Measurements from ENCODE around the gene HCFC2. TPM values are rescaled to one million over a fixed set of nuclear protein-coding genes. Genes with fewer than 3 reads are reported as not detected.

The HCFC2 gene
- total and polyA plus RNA-seq, 2 of the 4 experiments (the other 2 are of a cell fraction), result 12.0 to 34.2 TPM

GRCh38 chr12:104048162-104048561 lies 16.2 kb upstream of the HCFC2 start:
- Histone ChIP-seq H3K4me1 (ENCODE audit: control insufficient read depth, insufficient read depth, low read length) (peaks cover 14% of the 10 kb centered on the region), H2BK20ac (ENCODE audit: low read depth, low read length) (no peak overlapping the region), H2AK5ac (ENCODE audit: low read depth, low read length) (no peak overlapping the region), H3K4me3 (ENCODE audit: insufficient read depth, low read depth, low read length) (no peak overlapping the region), H3K4me2 (ENCODE audit: low read depth, low read length) (peak overlapping the region; percentile 96; the same call in 1 of the 2 replicates), H2BK15ac (ENCODE audit: low read depth, low read length) (no peak overlapping the region; the same call in 2 of the 3 replicates), H3K9me3 (ENCODE audit: control insufficient read depth, insufficient read depth, low read length) (no peaks in the 10 kb centered on the region), H4K91ac (ENCODE audit: insufficient read depth, low read depth, low read length) (peak overlapping the region; percentile 46; the same call in 1 of the 2 replicates), H3K18ac (ENCODE audit: low read depth, low read length) (no peak overlapping the region), H3K23ac (ENCODE audit: low read depth, low read length) (peak overlapping the region; percentile 85; the same call in 1 of the 2 replicates), H4K20me1 (ENCODE audit: insufficient read depth, low read length) (0 out of 2 replicates have a peak, but pooled peaks cover 3% of the 10 kb centered on the region), H3K9me1 (ENCODE audit: insufficient read depth, low read length) (peaks cover 5% of the 10 kb centered on the region; the same call in 1 of the 2 replicates), H2AFZ (replicated peaks; ENCODE audit: low read length, poor library complexity) (no peak overlapping the region), H3K79me1 (ENCODE audit: low read depth in 1 of 2, low read length in 2 of 2) (peaks cover 22 to 28% of the 10 kb centered on the region in 2 experiments), H3K27ac (ENCODE audit: insufficient read depth, low read length) (peak overlapping the region; percentile 95; the same call in 1 of the 2 replicates), H3K4ac (ENCODE audit: low read depth, low read length) (peak overlapping the region; percentile 89; the same call in 1 of the 2 replicates), H4K8ac (ENCODE audit: low read depth in 2 of 2, low read length in 2 of 2) (no peak overlapping the region), H2BK5ac (ENCODE audit: low read depth, low read length, poor library complexity, severe bottlenecking) (peak overlapping the region; percentile 94), H4K5ac (ENCODE audit: low read depth, low read length) (no peak overlapping the region), H3K27me3 (ENCODE audit: control insufficient read depth, insufficient read depth, low read length) (no peaks in the 10 kb centered on the region), H3K36me3 (ENCODE audit: control insufficient read depth, insufficient read depth, low read length) (0 out of 2 replicates have a peak, but pooled peaks cover 2% of the 10 kb centered on the region), H2AK9ac (replicated peaks; ENCODE audit: low read depth, low read length, poor library complexity) (no peak overlapping the region), H3K14ac (replicated peaks; ENCODE audit: low read depth, low read length) (peak overlapping the region; percentile 81; the same call in 1 of the 2 replicates), H3K9ac (ENCODE audit: low read depth, low read length) (no peak overlapping the region), H2BK120ac (ENCODE audit: low read depth, low read length) (peak overlapping the region; percentile 74; the same call in 1 of the 2 replicates), H3K56ac (ENCODE audit: extremely low read depth, insufficient read depth, low read length) (no peak overlapping the region)
- ChIA-PET CTCF (no interaction called here), POLR2A (ENCODE audit: unreplicated experiment) (no interaction called here)
- no CpG with 5 or more reads among the region's 5 CpGs for WGBS, 2 experiments (ENCODE audit: extremely low coverage in 2 of 2, insufficient read length in 1 of 2)
- in situ Hi-C loops (cut with MboI; ENCODE audit: low sequenced_read_pairs), result no loop called here
- no TSS peak for BruUV-seq (replicated peaks)
- TF ChIP-seq ELK1 (IDR thresholded peaks at IDR 0.05; ENCODE audit: borderline replicate concordance, low read depth, low read length) (no peak), MXI1 (IDR thresholded peaks at IDR 0.05; ENCODE audit: borderline replicate concordance, low read depth, low read length) (no peak), FOS (IDR thresholded peaks at IDR 0.05; ENCODE audit: low read depth, low read length) (no peak), RFX5 (IDR thresholded peaks at IDR 0.05; ENCODE audit: low read depth, low read length) (no peak), MAFK (IDR thresholded peaks at IDR 0.05; ENCODE audit: low read depth, low read length) (no peak), CTCF (conservative IDR thresholded peaks at IDR 0.05; ENCODE audit: low read depth, low read length) (no peak), CHD1 (IDR thresholded peaks at IDR 0.05; ENCODE audit: low read depth, low read length) (no peak), RCOR1 (IDR thresholded peaks at IDR 0.05; ENCODE audit: insufficient replicate concordance, low read length) (no peak), NFE2L2 (IDR thresholded peaks at IDR 0.05; ENCODE audit: low read depth, low read length) (no peak), CEBPB (IDR thresholded peaks at IDR 0.05; ENCODE audit: low read depth, low read length) (no peak), BHLHE40 (IDR thresholded peaks at IDR 0.05; ENCODE audit: low read depth, low read length) (no peak), POLR2A (IDR thresholded peaks at IDR 0.05; ENCODE audit: low read depth, low read length) (no peak), MAZ (IDR thresholded peaks at IDR 0.05; ENCODE audit: borderline replicate concordance, low read depth, low read length) (no peak)
- DNase-seq, result no peak
- dilution Hi-C loops (cut with HindIII; ENCODE audit: low sequenced_read_pairs, unreplicated experiment), result no loop called here
- ATAC-seq (ENCODE audit: low read depth), result no peak
- intact Hi-C loops (cut with micrococcal nuclease), result loop anchor here (2.0 to 5.0 kb wide), 2 partner anchors 36 to 81 kb away; no protein-coding TSS in a partner anchor

Measured in IMR-90 (cell line).